ENCODE results near the gene ARMC8.
"Not testable (repeated sequence)": the region's sequence is repeated elsewhere in the genome, so short reads cannot be mapped to it uniquely, and the experiment has no call there.

The ARMC8 gene

DNA sequence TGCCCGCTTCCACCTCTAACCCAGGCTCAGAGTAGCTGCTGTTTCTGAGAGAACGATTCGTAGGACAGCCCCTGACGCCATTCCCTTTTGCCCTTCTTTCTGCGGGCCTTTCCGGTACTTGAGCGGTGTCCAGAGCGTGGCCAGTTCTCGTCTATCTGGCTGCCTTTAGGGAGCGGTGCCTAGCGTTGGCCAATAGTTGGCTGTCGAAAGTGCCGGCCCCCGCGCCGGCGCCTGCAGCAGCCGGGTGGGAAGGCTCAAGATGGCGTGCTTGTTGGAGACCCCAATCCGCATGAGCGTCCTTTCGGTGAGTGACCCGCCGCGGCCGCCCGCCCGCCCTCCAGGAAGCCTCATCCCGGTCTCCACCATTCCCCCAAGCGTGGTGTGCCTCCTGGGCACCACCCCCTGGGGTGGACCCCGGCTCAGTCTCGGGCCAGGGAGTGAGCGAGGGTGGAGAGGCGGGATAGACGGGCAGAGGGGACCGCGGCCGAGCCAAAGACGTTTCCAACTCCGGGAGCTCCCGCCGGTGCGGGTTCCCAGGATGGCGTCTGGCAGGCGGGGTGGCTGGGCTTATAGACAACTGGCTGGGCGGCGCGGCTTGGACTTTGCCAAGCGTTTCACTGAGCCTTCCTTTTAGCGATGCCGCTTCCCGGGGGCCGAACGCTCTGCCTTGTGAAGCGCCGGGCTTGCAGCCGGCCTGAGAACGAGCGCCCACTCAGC, at the start of gene ARMC8:
ARMC8 (plus strand) TSS at position 6 of the 717 bp plus-strand sequence; CDS start at position 260, 254 bp downstream.
- DNase-seq (ENCODE audit: low spot score): peak; percentile 60

DNA sequence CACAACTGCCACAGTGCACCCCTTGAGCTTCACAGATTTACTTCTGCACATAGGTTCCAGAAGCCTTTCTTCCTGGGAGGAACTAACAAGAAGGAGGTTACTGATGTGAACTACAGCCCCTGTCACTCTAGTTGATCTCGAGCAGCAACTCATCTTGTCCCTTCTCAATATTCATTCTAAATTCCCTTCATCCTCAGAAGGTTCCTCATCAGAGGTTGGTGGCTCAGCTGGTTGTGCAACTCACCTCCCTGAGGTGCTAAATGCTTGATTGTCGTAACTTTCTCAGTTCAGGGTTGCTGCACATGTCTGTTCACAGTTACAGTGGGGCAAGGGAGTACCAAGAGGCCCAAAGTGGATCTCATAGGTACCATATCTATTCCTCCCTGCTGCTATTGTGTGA, 49.2 kb upstream of the ARMC8 start:
- no peak for DNase-seq (ENCODE audit: low spot score)

DNA sequence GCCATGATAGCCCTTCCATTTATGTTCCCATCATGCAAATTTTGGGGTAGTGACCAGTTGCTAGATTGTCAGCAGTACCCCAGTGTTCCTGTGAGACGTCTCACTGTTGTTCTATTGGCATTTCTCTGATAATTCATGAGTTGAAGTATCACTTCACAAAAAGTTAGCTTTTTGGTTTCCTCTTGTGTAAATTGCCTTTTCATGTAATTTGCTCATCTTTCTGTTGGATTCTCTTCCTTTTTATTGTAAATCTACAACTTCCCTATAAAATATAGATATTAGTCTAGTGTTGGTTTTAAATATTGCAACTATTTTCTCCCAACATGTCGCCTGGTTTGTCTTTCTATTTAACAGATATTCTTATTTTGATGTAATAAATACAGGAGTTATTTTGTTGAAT, 47.4 kb upstream of the ARMC8 start:
- DNase-seq (ENCODE audit: low spot score): no peak

DNA sequence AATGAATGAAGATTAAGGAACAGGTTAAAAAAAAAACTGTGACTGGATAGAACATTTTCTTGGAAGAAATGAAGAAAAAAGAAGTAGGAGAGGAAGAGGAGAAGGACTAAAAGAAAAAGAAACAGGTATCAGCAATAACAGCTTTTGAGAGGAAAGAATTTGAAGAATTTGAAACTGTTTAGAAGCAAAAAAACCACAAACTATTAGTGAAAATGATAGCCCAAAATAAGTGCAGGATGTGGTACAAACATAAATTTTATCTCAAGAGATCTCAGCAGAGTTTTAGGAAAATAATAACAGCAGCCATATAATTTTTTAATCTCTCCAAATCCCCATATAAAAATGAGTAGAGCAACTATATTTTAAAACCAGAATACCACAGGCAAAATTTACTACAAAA, 46.2 kb upstream of the ARMC8 start:
- no peak for DNase-seq (ENCODE audit: low spot score)

DNA sequence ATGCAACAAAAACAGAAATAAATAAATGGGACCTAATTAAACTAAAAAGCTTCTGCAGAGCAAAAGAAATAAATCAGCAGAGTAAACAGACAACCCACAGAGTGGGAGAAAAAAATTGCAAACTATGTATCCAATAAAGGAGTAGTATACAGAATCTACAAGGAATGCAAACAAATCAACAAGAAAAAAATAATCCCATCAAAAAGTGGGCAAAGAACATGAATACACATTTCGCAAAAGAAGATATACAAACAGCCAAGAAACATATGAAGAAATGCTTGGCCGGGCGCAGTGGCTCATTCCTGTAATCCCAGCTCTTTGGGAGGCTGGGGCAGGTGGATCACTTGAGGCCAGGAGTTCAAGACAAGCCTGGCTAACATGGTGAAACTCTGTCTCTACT, 44.9 kb upstream of the ARMC8 start:
- DNase-seq (ENCODE audit: low spot score): not testable (repeated sequence)

- no peak for DNase-seq (ENCODE audit: low spot score)
Observed at GRCh38 chr3:138148503-138148902, 38.6 kb upstream of the ARMC8 start.

- no peak for DNase-seq (ENCODE audit: low spot score)
Observed at GRCh38 chr3:138154534-138154933, 32.6 kb upstream of the ARMC8 start.

GRCh38 chr3:138157743-138158142, 29.4 kb upstream of the ARMC8 start:
- no peak for DNase-seq (ENCODE audit: low spot score)

- DNase-seq (ENCODE audit: low spot score): no peak
Observed at GRCh38 chr3:138165061-138165460, 22.0 kb upstream of the ARMC8 start.

DNA sequence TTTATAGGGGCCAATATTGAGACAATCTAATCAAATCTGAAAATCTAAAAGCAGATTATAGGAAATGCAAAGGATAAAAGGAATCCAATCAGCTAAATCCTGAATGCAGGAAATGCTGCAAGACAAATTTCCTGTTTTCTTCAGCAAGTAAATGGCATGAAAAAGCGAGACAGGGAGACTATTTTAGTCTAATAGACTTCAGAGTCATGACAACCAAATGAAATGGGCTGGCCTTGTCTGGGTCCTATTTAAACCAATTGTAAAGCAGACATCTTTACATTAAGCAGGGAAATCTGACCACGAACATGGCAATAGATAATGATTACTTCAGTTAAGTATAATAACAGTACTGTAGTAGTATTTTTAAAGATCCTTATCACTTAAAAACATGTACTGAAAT, 14.5 kb upstream of the ARMC8 start:
- DNase-seq (ENCODE audit: low spot score): no peak

DNA sequence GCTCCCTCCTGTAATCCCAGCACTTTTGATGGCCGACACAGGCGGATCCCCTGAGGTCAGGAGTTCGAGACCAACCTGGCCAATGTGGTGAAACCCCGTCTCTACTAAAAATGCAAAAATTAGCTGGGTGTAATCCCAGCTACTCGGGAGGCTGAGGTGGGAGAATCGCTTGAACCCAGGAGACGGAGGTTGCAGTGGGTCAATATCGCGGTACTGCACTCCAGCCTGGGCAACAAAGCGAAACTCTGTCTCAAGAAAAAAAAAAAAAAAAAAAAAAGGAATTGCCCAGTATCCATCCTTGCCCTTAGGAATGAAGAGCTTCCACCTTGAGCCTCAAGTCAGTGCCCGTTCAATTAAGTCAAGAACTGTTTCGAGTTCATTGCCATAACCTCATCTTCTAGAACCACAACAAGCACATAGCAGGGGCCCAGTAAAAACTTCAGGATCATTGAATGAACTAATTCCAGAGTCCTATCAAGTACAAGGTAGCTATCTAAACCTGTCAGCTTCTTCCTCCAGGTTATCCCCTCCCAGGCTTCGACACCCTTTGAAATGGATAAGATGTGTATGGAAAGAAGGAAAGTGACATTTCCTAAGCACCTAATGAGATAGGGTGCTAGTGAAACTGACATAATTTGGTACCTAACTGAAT, 13.2 kb upstream of the ARMC8 start:
- DNase-seq (ENCODE audit: low spot score): no peak

GRCh38 chr3:138174421-138175131, 12.5 kb upstream of the ARMC8 start, which contains the start of gene DBR1:
TSS of gene DBR1 (minus strand) at chr3:138174921. CDS start at chr3:138174795, 126 bp downstream.
- peak; percentile 84 for DNase-seq (ENCODE audit: low spot score)

DNA sequence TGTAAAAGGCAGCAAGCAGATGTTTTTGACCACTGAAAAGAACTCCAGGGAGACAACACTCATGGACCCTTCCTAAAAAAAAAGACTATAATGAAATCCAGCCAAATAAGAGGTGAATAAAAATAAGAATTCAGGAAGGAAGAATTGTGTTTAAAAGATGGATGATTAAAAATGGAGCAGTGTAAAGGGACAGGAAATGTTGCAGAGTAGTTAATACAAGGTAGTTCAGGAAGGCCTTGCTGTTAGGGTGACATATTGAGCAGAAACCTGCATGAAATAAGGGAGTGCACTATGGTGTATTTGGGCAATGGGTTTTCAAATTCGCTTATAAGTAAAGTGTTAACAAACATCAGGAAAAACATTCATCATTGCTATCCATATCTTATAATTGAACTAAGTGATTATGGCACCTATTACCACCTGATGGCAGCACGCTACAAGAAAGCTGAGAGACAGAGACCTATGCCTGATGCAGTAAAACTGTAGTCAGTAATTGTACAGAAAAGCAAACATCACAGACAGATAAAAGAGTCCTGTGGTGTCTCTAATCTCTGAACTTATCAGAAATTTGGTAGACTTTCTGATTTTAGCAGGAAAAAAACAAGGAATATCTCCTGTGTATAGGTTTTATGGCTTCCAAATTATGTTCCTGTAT, 6.6 kb upstream of the ARMC8 start:
- DNase-seq (ENCODE audit: low spot score): peak; percentile 61

DNA sequence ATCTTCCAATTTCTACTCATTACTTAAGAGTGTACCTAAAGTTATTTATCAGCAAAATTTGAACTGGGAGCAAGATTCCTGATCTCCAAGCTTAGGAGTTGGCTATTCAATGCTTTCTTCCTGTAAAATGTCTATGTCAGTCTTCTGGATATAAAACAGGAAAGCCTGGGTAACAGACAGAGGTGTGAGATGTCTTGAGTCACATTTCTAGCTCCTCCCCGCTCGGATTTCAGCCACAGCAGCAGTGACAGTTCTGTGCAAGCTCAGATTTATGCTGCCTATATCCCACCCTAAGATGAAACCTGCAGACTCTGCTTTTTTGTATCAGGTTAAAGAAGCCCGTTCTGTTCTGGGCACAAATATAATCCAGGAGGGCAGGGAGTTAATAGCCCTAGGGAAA, 2.1 kb upstream of the ARMC8 start:
- no peak for DNase-seq (ENCODE audit: low spot score)

GRCh38 chr3:138186221-138186620, 880 bp upstream of the ARMC8 start:
- DNase-seq (ENCODE audit: low spot score): no peak

DNA sequence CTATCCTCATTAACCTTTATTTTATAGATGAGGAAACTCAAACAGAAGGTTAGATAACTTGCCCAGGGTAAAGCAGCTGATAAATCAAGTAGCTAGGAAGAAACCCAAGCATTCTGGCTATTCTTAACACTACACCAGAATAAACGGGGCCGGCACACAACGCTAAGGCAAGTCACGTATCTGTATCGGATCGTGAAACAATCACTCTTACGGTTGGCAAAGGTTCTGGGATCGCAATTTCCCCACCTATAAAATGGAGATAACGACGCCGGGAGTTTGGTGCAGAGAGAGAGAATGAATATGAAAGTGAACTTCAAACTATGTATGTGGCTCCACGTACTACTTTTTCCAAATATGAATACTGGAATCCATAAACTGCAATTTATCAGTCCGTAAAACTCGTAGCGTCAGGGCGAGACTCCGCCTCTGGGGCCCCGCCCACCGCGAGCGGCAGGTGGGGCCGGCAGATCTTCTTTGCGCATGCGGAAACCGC, 252 bp upstream of the ARMC8 start:
- peak; percentile 100 for DNase-seq (ENCODE audit: low spot score)

DNA sequence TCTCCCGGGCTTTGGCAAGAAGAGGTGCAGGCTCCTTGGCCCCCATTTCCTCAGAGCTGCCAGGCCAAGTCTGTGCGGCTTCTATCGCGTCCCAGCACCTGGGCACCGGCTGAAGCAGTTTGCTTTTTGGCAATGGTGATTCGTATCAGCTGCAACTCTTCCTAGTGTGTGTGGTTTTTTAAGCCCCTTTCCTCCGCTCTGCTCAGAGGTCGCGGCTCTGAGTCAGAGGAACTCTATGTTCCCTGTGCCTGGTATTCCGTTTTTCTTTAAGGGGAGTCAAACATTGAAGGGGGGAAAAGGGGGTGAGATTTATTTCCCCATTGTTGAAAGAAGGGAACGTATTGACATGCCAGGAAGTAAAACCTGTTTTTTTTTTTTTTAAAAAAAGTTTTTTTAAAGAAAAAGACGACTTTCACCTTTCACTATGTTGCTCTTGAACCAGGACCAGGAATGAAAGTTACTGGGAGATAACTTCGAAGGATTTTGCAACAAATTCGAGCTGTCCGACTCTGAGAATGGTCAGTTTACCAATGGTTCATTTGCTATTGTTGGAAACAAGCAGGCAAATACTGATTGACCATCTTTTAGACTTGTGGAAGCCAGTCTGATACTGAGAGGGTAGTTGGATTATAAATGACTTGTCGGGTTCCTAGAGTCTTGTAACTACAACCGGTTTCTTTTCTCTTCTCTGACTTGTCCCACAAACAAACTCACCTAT, 1.1 kb downstream of the ARMC8 start:
- DNase-seq (ENCODE audit: low spot score): peak; percentile 54

- DNase-seq (ENCODE audit: low spot score): peak; percentile 88
Observed at GRCh38 chr3:138195481-138195880, 8.4 kb downstream of the ARMC8 start.

GRCh38 chr3:138196023-138196422, 8.9 kb downstream of the ARMC8 start:
- DNase-seq (ENCODE audit: low spot score): no peak

DNA sequence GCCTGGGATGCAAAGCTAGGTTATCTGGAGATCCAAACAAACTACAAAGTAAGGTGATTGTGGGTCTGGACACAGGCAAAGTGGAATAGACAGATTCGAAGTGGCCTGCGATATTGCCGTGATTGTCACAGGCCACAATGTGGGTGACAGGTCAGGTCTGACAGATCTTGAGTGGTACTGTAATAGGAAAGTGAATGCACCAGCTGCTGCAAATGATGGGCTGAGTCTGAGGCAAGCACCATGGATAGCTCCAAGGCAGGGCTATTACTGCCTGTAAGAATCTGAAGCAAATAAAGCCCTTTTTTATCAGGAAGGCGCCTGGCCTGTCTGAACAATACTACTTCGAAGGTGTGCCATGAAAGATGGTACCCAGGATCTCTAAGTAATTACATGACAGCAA, 10.0 kb downstream of the ARMC8 start:
- DNase-seq (ENCODE audit: low spot score): no peak

GRCh38 chr3:138197524-138197923, 10.4 kb downstream of the ARMC8 start:
- DNase-seq (ENCODE audit: low spot score): no peak

- DNase-seq (ENCODE audit: low spot score): no peak
Observed at GRCh38 chr3:138199851-138200250, 12.8 kb downstream of the ARMC8 start.

Data from COLO829 (cell line).